ENCODE data around the gene MINDY4. TPM values are rescaled to one million over a fixed set of nuclear protein-coding genes. Genes with fewer than 3 reads are reported as not detected.

MINDY4 gene
- total and polyA plus RNA-seq, 2 of the 13 experiments (the other 11 are each of a cell fraction or from before 2014, with no cell fraction given), result not detected

- Histone ChIP-seq H3K4me3 (replicated peaks in 1 of 3; ENCODE audit: insufficient read depth in 1 of 3, low read depth in 2 of 3, low read length in 3 of 3) (no peak overlapping the region), H3K9ac (ENCODE audit: insufficient read depth, low read depth, low read length) (no peak overlapping the region), H3K79me2 (ENCODE audit: insufficient read depth, low read length) (no peaks in the 10 kb centered on the region), H3K4me1 (ENCODE audit: insufficient read depth, low read length) (no peaks in the 10 kb centered on the region), H4K20me1 (ENCODE audit: insufficient read depth, low read length) (no peaks in the 10 kb centered on the region), H3K27me3 (ENCODE audit: control insufficient read depth in 1 of 2, insufficient read depth in 2 of 2, low read length in 2 of 2) (peaks cover 4 to 12% of the 10 kb centered on the region in 2 experiments; a peak in 4 of 5 replicates), H3K4me2 (ENCODE audit: low read depth, low read length) (no peak overlapping the region), H2AFZ (ENCODE audit: low read length) (no peak overlapping the region), H3K36me3 (replicated peaks in 1 of 2; ENCODE audit: control insufficient read depth in 1 of 2, insufficient read depth in 2 of 2, low read length in 2 of 2) (no peaks in the 10 kb centered on the region), H3K9me3 (ENCODE audit: low read length) (no peaks in the 10 kb centered on the region), H3K27ac (ENCODE audit: extremely low read length, insufficient read depth, low read length) (no peak overlapping the region)
- no peak for FAIRE-seq
- in situ Hi-C loops (cut with HindIII; ENCODE audit: extremely low pct_ligation_motif_present, low pct_unique_long_range_greater_than_20kb), result no loop called here
- ChIA-PET POLR2A (no interaction called here), CTCF (ENCODE audit: low intra/inter-chr PET ratio, low total read pairs) (no interaction called here)
- 36% methylated on average over 4 of the region's 5 CpGs for WGBS (ENCODE audit: low lambda C conversion rate)
- no peak for ATAC-seq
- BruUV-seq (replicated peaks), result no TSS peak
- DNase-seq (ENCODE audit: low spot score), result no peak
- intact Hi-C loops (cut with micrococcal nuclease; ENCODE audit: unreplicated experiment), result no loop called here
- no peak for TF ChIP-seq ZNF691 (CRISPR knock-in tag; IDR thresholded peaks at IDR 0.05; ENCODE audit: borderline replicate concordance, low read depth)
- no peak for TF ChIP-seq MTA3 (CRISPR knock-in tag; IDR thresholded peaks at IDR 0.05)
- TF ChIP-seq ZNF512 (CRISPR knock-in tag; IDR thresholded peaks at IDR 0.05), result no peak
- no peak for TF ChIP-seq ZHX2 (IDR thresholded peaks at IDR 0.05; ENCODE audit: low read depth)
- TF ChIP-seq ZHX2 (CRISPR knock-in tag; IDR thresholded peaks at IDR 0.05; ENCODE audit: borderline replicate concordance), result no peak
- no peak for TF ChIP-seq LCORL (IDR thresholded peaks at IDR 0.05)
- TF ChIP-seq LCORL (CRISPR knock-in tag; IDR thresholded peaks at IDR 0.05), result no peak
- TF ChIP-seq SRSF1 (optimal IDR thresholded peaks at IDR 0.05; ENCODE audit: low read depth, low read length), result no peak
- no peak for TF ChIP-seq MBD4 (IDR thresholded peaks at IDR 0.05; ENCODE audit: borderline replicate concordance, low read length)
- no peak for TF ChIP-seq CENPX (CRISPR knock-in tag; IDR thresholded peaks at IDR 0.05)
- no peak for TF ChIP-seq SNAPC4 (CRISPR knock-in tag; IDR thresholded peaks at IDR 0.05)
- TF ChIP-seq PITX1 (CRISPR knock-in tag; IDR thresholded peaks at IDR 0.05), result no peak
- no peak for TF ChIP-seq SRY (CRISPR knock-in tag; IDR thresholded peaks at IDR 0.05)
Observed at GRCh38 chr7:30934225-30934624, 163.0 kb downstream of the MINDY4 start.

Data from HepG2 (cell line).